ENCODE data around the gene ORM2. TPM values are rescaled to one million over a fixed set of nuclear protein-coding genes. Genes with fewer than 3 reads are reported as not detected.

ORM2 gene
- total and polyA plus RNA-seq, 2 of the 4 experiments (the other 2 are of a cell fraction): not detected

DNA sequence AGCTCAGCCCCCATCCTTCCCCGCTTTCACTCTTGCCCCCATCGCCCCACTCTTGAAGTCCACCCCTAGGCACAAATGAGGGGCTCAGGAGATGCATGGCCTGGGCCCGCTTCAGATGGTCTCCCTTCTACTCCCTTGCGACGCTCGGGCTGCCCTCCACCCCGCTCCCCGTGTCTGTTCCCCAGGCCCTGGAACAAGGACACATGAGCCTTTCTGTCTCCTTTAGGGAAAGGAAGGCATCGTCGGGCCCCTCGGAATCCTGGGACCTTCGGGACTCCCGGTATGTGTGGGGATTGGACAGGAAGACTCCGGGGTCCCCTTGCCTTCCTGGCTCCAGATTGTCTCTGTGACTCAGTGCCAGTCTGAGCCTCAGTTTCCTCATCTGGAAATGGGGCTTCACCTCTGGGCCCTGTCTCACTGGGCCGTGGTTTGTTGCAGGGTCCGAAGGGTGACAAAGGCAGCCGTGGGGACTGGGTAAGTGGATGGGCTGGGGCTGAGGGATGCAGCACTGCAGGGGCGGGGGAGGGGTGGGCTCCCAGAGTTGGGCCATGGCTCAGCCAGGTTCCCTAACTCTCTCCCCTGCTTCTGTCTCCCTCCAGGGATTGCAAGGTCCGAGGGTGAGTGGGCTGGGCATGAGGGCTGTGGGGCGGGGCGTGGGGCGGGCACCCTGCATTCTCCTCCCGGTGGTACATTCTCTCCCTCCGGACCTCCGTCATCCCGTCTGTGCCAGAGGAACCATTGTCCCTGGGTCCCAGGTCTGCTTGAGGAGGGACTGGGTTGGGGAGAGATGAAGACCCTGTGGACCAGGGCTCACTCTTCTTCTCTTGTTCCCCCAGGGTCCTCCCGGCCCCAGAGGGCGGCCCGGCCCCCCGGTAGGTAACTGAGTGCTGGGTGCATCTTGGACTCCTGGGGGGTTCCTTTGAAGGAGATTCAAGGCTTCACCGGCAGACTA is 28.5 kb upstream of the ORM2 start:
- WGBS, 2 experiments (ENCODE audit: extremely low coverage in 2 of 2, insufficient read length in 1 of 2): 95% methylated on average over 6 of the region's 31 CpGs; no CpG with 5 or more reads in 1 of the 2 experiments
- Histone ChIP-seq H3K36me3 (ENCODE audit: control insufficient read depth, insufficient read depth, low read length) (peaks cover 20% of the 10 kb centered on the region), H2BK5ac (ENCODE audit: low read depth, low read length, poor library complexity, severe bottlenecking) (no peak overlapping the region), H3K9me1 (ENCODE audit: insufficient read depth, low read length) (no peaks in the 10 kb centered on the region), H4K91ac (ENCODE audit: insufficient read depth, low read depth, low read length) (no peak overlapping the region), H4K20me1 (ENCODE audit: insufficient read depth, low read length) (no peaks in the 10 kb centered on the region), H2AFZ (replicated peaks; ENCODE audit: low read length, poor library complexity) (no peak overlapping the region), H3K56ac (ENCODE audit: extremely low read depth, insufficient read depth, low read length) (no peak overlapping the region), H2AK5ac (ENCODE audit: low read depth, low read length) (no peak overlapping the region), H3K9me3 (ENCODE audit: control insufficient read depth, insufficient read depth, low read length) (no peaks in the 10 kb centered on the region), H4K5ac (ENCODE audit: low read depth, low read length) (no peak overlapping the region), H3K27me3 (ENCODE audit: control insufficient read depth, insufficient read depth, low read length) (no peaks in the 10 kb centered on the region), H3K4me1 (ENCODE audit: control insufficient read depth, insufficient read depth, low read length) (peaks cover 3% of the 10 kb centered on the region; the same call in 1 of the 2 replicates), H3K27ac (ENCODE audit: insufficient read depth, low read length) (no peak overlapping the region), H3K23ac (ENCODE audit: low read depth, low read length) (no peak overlapping the region), H3K79me1 (ENCODE audit: low read depth in 1 of 2, low read length in 2 of 2) (no peaks in the 10 kb centered on the region), H2BK20ac (ENCODE audit: low read depth, low read length) (no peak overlapping the region), H2AK9ac (replicated peaks; ENCODE audit: low read depth, low read length, poor library complexity) (peak overlapping the region; percentile 39), H3K9ac (ENCODE audit: low read depth, low read length) (no peak overlapping the region), H3K14ac (replicated peaks; ENCODE audit: low read depth, low read length) (no peak overlapping the region), H2BK15ac (ENCODE audit: low read depth, low read length) (no peak overlapping the region), H2BK120ac (ENCODE audit: low read depth, low read length) (no peak overlapping the region), H4K8ac (ENCODE audit: low read depth in 2 of 2, low read length in 2 of 2) (no peak overlapping the region), H3K4me2 (ENCODE audit: low read depth, low read length) (no peak overlapping the region), H3K4ac (ENCODE audit: low read depth, low read length) (no peak overlapping the region), H3K4me3 (ENCODE audit: insufficient read depth, low read depth, low read length) (no peak overlapping the region), H3K18ac (ENCODE audit: low read depth, low read length) (no peak overlapping the region)
- dilution Hi-C loops (cut with HindIII; ENCODE audit: low sequenced_read_pairs, unreplicated experiment) (no loop called here), intact Hi-C loops (cut with micrococcal nuclease) (no loop called here), in situ Hi-C loops (cut with MboI; ENCODE audit: low sequenced_read_pairs) (no loop called here)
- ATAC-seq (ENCODE audit: low read depth) (no peak), DNase-seq (no peak)
- ChIA-PET CTCF (no interaction called here), POLR2A (ENCODE audit: unreplicated experiment) (no interaction called here)
- no TSS peak for BruUV-seq (replicated peaks)
- TF ChIP-seq USF2 (IDR thresholded peaks at IDR 0.05; ENCODE audit: low read depth, low read length): no peak
- TF ChIP-seq, protein P1, sequence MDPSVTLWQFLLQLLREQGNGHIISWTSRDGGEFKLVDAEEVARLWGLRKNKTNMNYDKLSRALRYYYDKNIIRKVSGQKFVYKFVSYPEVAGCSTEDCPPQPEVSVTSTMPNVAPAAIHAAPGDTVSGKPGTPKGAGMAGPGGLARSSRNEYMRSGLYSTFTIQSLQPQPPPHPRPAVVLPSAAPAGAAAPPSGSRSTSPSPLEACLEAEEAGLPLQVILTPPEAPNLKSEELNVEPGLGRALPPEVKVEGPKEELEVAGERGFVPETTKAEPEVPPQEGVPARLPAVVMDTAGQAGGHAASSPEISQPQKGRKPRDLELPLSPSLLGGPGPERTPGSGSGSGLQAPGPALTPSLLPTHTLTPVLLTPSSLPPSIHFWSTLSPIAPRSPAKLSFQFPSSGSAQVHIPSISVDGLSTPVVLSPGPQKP (IDR thresholded peaks at IDR 0.05; ENCODE audit: borderline replicate concordance, low read depth, low read length): no peak
- TF ChIP-seq CTCF (conservative IDR thresholded peaks at IDR 0.05; ENCODE audit: low read depth, low read length): no peak
- TF ChIP-seq POLR2A (IDR thresholded peaks at IDR 0.05; ENCODE audit: low read depth, low read length): no peak
- TF ChIP-seq MXI1 (IDR thresholded peaks at IDR 0.05; ENCODE audit: borderline replicate concordance, low read depth, low read length): no peak
- TF ChIP-seq SMC3 (IDR thresholded peaks at IDR 0.05; ENCODE audit: low read depth, low read length): no peak
- TF ChIP-seq RAD21 (IDR thresholded peaks at IDR 0.05; ENCODE audit: low read length): no peak
- TF ChIP-seq RCOR1 (IDR thresholded peaks at IDR 0.05; ENCODE audit: insufficient replicate concordance, low read length): no peak
- no peak for TF ChIP-seq MAFK (IDR thresholded peaks at IDR 0.05; ENCODE audit: low read depth, low read length)
- TF ChIP-seq FOS (IDR thresholded peaks at IDR 0.05; ENCODE audit: low read depth, low read length): no peak

Data from IMR-90 (cell line).